Endothelial cell of hepatic sinusoid (primary cell): ENCODE results near the gene THY1.
"Not testable (repeated sequence)": the region's sequence is repeated elsewhere in the genome, so short reads cannot be mapped to it uniquely, and the experiment has no call there.

ENCODE experiments used
- in situ Hi-C: cut with HindIII; loops from 2 replicates; pipeline ENCODE4 v1.10.0; 2017; ENCODE audit warnings: low sequenced_read_pairs

The THY1 gene

GRCh38 chr11:119419834-119420492 lies 3.0 kb downstream of the THY1 start:
- in situ Hi-C loops = loop anchor here (10.0 kb wide), 1 partner anchor 55 kb away; no protein-coding TSS in a partner anchor

- in situ Hi-C loops = no loop called here
Observed at GRCh38 chr11:119419246-119419645, 3.7 kb downstream of the THY1 start.

- in situ Hi-C loops = no loop called here
Observed at GRCh38 chr11:119418759-119419158, 4.2 kb downstream of the THY1 start.

- in situ Hi-C loops = no loop called here
Observed at GRCh38 chr11:119417726-119418540, 5.0 kb downstream of the THY1 start.

- in situ Hi-C loops = no loop called here
Observed at GRCh38 chr11:119416606-119417580, 6.1 kb downstream of the THY1 start.

- in situ Hi-C loops = no loop called here
Observed at GRCh38 chr11:119415966-119416365, 7.0 kb downstream of the THY1 start.

- in situ Hi-C loops = no loop called here
Observed at GRCh38 chr11:119415517-119415916, 7.5 kb downstream of the THY1 start.

GRCh38 chr11:119414734-119415133 lies 8.2 kb downstream of the THY1 start:
- in situ Hi-C loops = no loop called here

GRCh38 chr11:119414321-119414720 lies 8.7 kb downstream of the THY1 start:
- in situ Hi-C loops = no loop called here

GRCh38 chr11:119412072-119412471 lies 10.9 kb downstream of the THY1 start:
- in situ Hi-C loops = no loop called here

- in situ Hi-C loops = no loop called here
Observed at GRCh38 chr11:119410501-119410900, 12.5 kb downstream of the THY1 start.

GRCh38 chr11:119409731-119410130 lies 13.2 kb downstream of the THY1 start:
- in situ Hi-C loops = no loop called here

- in situ Hi-C loops = no loop called here
Observed at GRCh38 chr11:119406005-119406404, 17.0 kb downstream of the THY1 start.

- in situ Hi-C loops = not testable (repeated sequence)
Observed at GRCh38 chr11:119405448-119405847, 17.5 kb downstream of the THY1 start.

GRCh38 chr11:119404872-119405271 lies 18.1 kb downstream of the THY1 start:
- in situ Hi-C loops = no loop called here

- in situ Hi-C loops = no loop called here
Observed at GRCh38 chr11:119403021-119403420, 20.0 kb downstream of the THY1 start.

GRCh38 chr11:119402470-119402869 lies 20.5 kb downstream of the THY1 start:
- in situ Hi-C loops = no loop called here

- in situ Hi-C loops = no loop called here
Observed at GRCh38 chr11:119400860-119401259, 22.1 kb downstream of the THY1 start.

GRCh38 chr11:119397740-119398139 lies 25.2 kb downstream of the THY1 start:
- in situ Hi-C loops = no loop called here

- in situ Hi-C loops = no loop called here
Observed at GRCh38 chr11:119396835-119397234, 26.1 kb downstream of the THY1 start.

GRCh38 chr11:119391275-119391674 lies 31.7 kb downstream of the THY1 start:
- in situ Hi-C loops = no loop called here
